Measurements from ENCODE around the gene RUBCNL.

DNA sequence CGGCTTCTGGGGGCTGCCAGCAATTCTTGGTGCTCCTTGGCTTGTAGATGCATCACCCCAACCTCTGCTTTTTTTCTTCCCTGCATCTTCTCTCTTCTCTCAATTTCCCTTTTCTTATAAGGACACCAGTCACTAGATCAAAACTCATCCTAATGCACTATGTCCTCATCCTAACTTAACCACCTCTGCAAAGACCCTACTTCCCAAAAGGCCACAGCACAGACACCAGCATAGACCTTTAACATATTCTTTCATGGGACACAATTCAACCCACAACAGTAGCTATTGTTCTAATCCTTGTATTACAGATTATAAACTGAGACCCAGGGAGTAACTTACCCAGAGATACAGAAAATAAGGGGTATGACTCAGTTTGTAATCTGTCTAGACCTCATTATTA, 47.0 kb downstream of the RUBCNL start:
- TF ChIP-seq, protein P1, sequence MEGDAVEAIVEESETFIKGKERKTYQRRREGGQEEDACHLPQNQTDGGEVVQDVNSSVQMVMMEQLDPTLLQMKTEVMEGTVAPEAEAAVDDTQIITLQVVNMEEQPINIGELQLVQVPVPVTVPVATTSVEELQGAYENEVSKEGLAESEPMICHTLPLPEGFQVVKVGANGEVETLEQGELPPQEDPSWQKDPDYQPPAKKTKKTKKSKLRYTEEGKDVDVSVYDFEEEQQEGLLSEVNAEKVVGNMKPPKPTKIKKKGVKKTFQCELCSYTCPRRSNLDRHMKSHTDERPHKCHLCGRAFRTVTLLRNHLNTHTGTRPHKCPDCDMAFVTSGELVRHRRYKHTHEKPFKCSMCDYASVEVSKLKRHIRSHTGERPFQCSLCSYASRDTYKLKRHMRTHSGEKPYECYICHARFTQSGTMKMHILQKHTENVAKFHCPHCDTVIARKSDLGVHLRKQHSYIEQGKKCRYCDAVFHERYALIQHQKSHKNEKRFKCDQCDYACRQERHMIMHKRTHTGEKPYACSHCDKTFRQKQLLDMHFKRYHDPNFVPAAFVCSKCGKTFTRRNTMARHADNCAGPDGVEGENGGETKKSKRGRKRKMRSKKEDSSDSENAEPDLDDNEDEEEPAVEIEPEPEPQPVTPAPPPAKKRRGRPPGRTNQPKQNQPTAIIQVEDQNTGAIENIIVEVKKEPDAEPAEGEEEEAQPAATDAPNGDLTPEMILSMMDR (IDR thresholded peaks at IDR 0.05) = no peak
- TF ChIP-seq POLR2A (IDR thresholded peaks at IDR 0.05) = no peak

Measured in ovary (tissue), 3 donors.